Mucosa of descending colon (tissue), 3 donors: Measurements from ENCODE around the gene DNM3. TPM values are rescaled to one million over a fixed set of nuclear protein-coding genes. Genes with fewer than 3 reads are reported as not detected.

Source experiments
- ATAC-seq: fragments of 200-7000 bp; cut with Tn5 transposase; one replicate; pipeline ENCODE4 v1.9.1; 2020; ENCODE audit warnings: mild to moderate bottlenecking, moderate library complexity
- DNase-seq, 3 donors: peaks; one replicate each; pipeline ENCODE4 v3.0.0-alpha.2; 2020
- H3K36me3 ChIP-seq: fragments of 200-600 bp; one replicate; pipeline ENCODE4 v1.8.0; 2021; ENCODE audit warnings: low read depth, mild to moderate bottlenecking
- H3K4me1 ChIP-seq: fragments of 200-600 bp; one replicate; pipeline ENCODE4 v1.8.0; 2021; ENCODE audit warnings: low read depth, mild to moderate bottlenecking
- H3K4me3 ChIP-seq: fragments of 200-600 bp; one replicate; pipeline ENCODE4 v1.8.0; 2021; ENCODE audit warnings: mild to moderate bottlenecking
- H3K9me3 ChIP-seq: fragments of 200-600 bp; one replicate; pipeline ENCODE4 v1.8.0; 2021; ENCODE audit warnings: mild to moderate bottlenecking
- CTCF ChIP-seq: fragments of 200-600 bp; IDR thresholded peaks from one replicate; pipeline ENCODE4 v1.8.0; 2022; ENCODE audit warnings: antibody characterized with exemption, mild to moderate bottlenecking
- intact Hi-C, 2 donors: fragments of 100-400 bp; cut with DNase I in 1 of 2; cut with micrococcal nuclease in 1 of 2; formaldehyde crosslinking; loops; one replicate each; pipeline versions ENCODE4 v1.11.0 to v1.11.1; 2022; cut with DNase I, micrococcal nuclease
- total RNA-seq, 3 donors: library from RNA; stranded (reverse); fragmentation: NEBNext Ultra II Directional in 2 of 3; extraction: Animal tissue kit (Norgen Biotek cat#: 25700) in 2 of 3; gene quantifications; one replicate each; pipeline versions ENCODE4 v1.2.1 to v1.2.4, GENCODE V29; 2021 to 2023
- donor health status: DM: no; HTN: no; CAD: no; lungs with moderate emphysema.
- donor health status: DM: no; HTN: no; CAD: no.
- donor health status: DM: no; HTN: yes; CAD: no.

Gene DNM3
- total RNA-seq, 3 donors from 2014 or later = 1.4 to 6.4 (median 2.1) TPM

GRCh38 chr1:172203135-172203823 lies 362.0 kb downstream of the DNM3 start:
- no peak for TF ChIP-seq CTCF
- peaks cover 9% of the 10 kb centered on the region for H3K9me3 ChIP-seq
- intact Hi-C loops = no loop called here
- no peaks in the 10 kb centered on the region for H3K36me3 ChIP-seq
- ATAC-seq (no peak), DNase-seq (no peak)
- no peak overlapping the region for H3K4me3 ChIP-seq
- H3K4me1 ChIP-seq = no peaks in the 10 kb centered on the region

GRCh38 chr1:172203902-172204301 lies 362.6 kb downstream of the DNM3 start:
- H3K36me3 ChIP-seq = no peaks in the 10 kb centered on the region
- H3K4me1 ChIP-seq = no peaks in the 10 kb centered on the region
- H3K4me3 ChIP-seq = no peak overlapping the region
- no peak for TF ChIP-seq CTCF
- peaks cover 6% of the 10 kb centered on the region for H3K9me3 ChIP-seq
- no peak for DNase-seq
- no peak for ATAC-seq
- intact Hi-C loops = no loop called here

- DNase-seq (no peak), ATAC-seq (no peak)
- TF ChIP-seq CTCF = no peak
- H3K36me3 ChIP-seq = no peaks in the 10 kb centered on the region
- no peaks in the 10 kb centered on the region for H3K4me1 ChIP-seq
- H3K4me3 ChIP-seq = no peak overlapping the region
- intact Hi-C loops = no loop called here
- no peaks in the 10 kb centered on the region for H3K9me3 ChIP-seq
Observed at GRCh38 chr1:172206256-172206655, 365.0 kb downstream of the DNM3 start.

GRCh38 chr1:172208635-172209034 lies 367.3 kb downstream of the DNM3 start:
- TF ChIP-seq CTCF = no peak
- intact Hi-C loops = no loop called here
- H3K4me3 ChIP-seq = no peak overlapping the region

GRCh38 chr1:172211221-172211620 lies 369.9 kb downstream of the DNM3 start:
- H3K4me1 ChIP-seq = no peaks in the 10 kb centered on the region
- ATAC-seq (no peak), DNase-seq (no peak)
- TF ChIP-seq CTCF = no peak
- no peaks in the 10 kb centered on the region for H3K36me3 ChIP-seq
- H3K4me3 ChIP-seq = no peak overlapping the region
- intact Hi-C loops = no loop called here
- H3K9me3 ChIP-seq = no peaks in the 10 kb centered on the region

More at GRCh38 chr1:172208635-172209034, 367.3 kb downstream of the DNM3 start:
- Histone ChIP-seq H3K4me1 (no peaks in the 10 kb centered on the region), H3K36me3 (no peaks in the 10 kb centered on the region), H3K9me3 (no peaks in the 10 kb centered on the region)
- no peak for DNase-seq
- no peak for ATAC-seq

GRCh38 chr1:172212124-172212523 lies 370.8 kb downstream of the DNM3 start:
- Histone ChIP-seq H3K36me3 (no peaks in the 10 kb centered on the region), H3K9me3 (no peaks in the 10 kb centered on the region), H3K4me3 (no peak overlapping the region), H3K4me1 (no peaks in the 10 kb centered on the region)
- no peak for TF ChIP-seq CTCF
- intact Hi-C loops = no loop called here
- ATAC-seq = no peak
- no peak for DNase-seq
